Kidney epithelial cell (primary cell): ENCODE results near the gene KIF5A. TPM values are rescaled to one million over a fixed set of nuclear protein-coding genes. Genes with fewer than 3 reads are reported as not detected.
"Not testable (repeated sequence)": the region's sequence is repeated elsewhere in the genome, so short reads cannot be mapped to it uniquely, and the experiment has no call there.

Experiments
- DNase-seq: peaks from one replicate; pipeline ENCODE4 v3.0.0-alpha.2; 2010; ENCODE audit warnings: low read depth
- H3K27me3 ChIP-seq: 2 replicates; pipeline ENCODE4 v1.6.0; 2011; ENCODE audit warnings: low read length; ENCODE audit not compliant: control insufficient read depth, insufficient read depth
- H3K36me3 ChIP-seq: 2 replicates; pipeline ENCODE4 v1.5.1; 2011; ENCODE audit warnings: low read length; ENCODE audit not compliant: control insufficient read depth, insufficient read depth
- H3K4me3 ChIP-seq: 2 replicates; pipeline ENCODE4 v1.5.1; 2011; ENCODE audit warnings: low read depth, mild to moderate bottlenecking, control low read depth, low read length
- total RNA-seq: library from RNA; depleted of rRNA; stranded (reverse); fragments of >200 nt; gene quantifications from 2 replicates; pipeline ENCODE4 v1.2.3, GENCODE V29; 2015
- TF ChIP-seq, protein P1 (sequence below): IDR thresholded peaks from 2 replicates; pipeline ENCODE4 v1.5.1; 2011; ENCODE audit warnings: mild to moderate bottlenecking, moderate library complexity, low read length, control low read depth, inconsistent platforms; ENCODE audit not compliant: insufficient read depth, poor library complexity, severe bottlenecking

The KIF5A gene
- total RNA-seq, 1 donor from 2014 or later, result 1.9 TPM

DNA sequence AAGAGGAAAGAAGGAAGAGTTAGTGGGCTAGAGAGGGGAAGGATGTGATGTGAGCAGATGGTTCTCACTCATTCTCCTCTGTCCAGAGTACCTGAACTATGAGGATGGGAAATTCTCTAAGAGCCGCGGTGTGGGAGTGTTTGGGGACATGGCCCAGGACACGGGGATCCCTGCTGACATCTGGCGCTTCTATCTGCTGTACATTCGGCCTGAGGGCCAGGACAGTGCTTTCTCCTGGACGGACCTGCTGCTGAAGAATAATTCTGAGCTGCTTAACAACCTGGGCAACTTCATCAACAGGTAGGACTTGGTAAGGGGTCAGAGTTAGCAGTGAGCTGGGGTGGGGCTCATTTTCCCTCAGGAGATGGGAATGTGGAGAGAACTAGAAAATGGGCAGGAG is 37.2 kb upstream of the KIF5A start:
- Histone ChIP-seq H3K27me3 (no peaks in the 10 kb centered on the region), H3K4me3 (no peak overlapping the region), H3K36me3 (peaks cover 3% of the 10 kb centered on the region)
- TF ChIP-seq, protein P1, sequence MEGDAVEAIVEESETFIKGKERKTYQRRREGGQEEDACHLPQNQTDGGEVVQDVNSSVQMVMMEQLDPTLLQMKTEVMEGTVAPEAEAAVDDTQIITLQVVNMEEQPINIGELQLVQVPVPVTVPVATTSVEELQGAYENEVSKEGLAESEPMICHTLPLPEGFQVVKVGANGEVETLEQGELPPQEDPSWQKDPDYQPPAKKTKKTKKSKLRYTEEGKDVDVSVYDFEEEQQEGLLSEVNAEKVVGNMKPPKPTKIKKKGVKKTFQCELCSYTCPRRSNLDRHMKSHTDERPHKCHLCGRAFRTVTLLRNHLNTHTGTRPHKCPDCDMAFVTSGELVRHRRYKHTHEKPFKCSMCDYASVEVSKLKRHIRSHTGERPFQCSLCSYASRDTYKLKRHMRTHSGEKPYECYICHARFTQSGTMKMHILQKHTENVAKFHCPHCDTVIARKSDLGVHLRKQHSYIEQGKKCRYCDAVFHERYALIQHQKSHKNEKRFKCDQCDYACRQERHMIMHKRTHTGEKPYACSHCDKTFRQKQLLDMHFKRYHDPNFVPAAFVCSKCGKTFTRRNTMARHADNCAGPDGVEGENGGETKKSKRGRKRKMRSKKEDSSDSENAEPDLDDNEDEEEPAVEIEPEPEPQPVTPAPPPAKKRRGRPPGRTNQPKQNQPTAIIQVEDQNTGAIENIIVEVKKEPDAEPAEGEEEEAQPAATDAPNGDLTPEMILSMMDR, result no peak
- no peak for DNase-seq

DNA sequence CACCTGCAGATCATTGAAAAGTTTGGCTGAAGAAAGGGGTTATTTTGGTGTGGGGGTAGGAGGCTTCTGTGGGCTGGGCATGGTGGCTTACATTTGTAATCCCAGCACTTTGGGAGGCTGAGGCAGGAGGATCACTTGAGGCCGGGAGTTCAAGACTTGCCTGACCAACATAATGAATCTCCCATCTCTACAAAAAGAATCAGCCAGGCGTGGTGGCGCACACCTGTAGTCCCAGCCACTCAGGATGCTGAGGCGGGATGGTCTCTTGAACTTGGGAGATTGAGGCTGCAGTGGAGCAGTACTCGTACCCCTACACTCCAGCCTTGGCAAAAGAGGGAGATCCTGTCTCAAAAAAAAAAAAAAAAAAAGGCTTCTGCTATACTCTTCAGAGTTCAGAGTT is 36.6 kb upstream of the KIF5A start:
- H3K4me3 ChIP-seq, result no peak overlapping the region
- H3K36me3 ChIP-seq, result peaks cover 3% of the 10 kb centered on the region
- TF ChIP-seq, protein P1, result no peak
- H3K27me3 ChIP-seq, result no peaks in the 10 kb centered on the region
- DNase-seq, result no peak

DNA sequence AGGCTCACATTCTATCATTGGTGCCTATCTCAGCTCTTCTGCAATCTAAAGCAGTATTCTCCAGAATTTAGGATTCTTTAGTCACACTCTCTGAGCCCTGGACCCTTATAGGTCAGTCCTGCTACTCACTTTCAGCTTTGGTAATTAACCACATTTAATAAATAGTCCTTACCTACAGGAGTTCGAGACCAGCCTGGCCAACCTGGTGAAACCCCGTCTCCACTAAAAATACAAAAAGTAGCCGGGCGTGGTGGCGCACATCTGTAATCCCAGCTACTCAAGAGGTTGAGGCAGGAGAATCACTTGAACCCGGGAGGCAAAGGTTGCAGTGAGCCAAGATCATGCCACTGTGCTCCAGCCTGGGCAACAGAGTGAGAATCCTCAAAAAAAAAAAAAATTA is 36.2 kb upstream of the KIF5A start:
- H3K4me3 ChIP-seq, H3K36me3 ChIP-seq, H3K27me3 ChIP-seq, DNase-seq: not testable (repeated sequence)

DNA sequence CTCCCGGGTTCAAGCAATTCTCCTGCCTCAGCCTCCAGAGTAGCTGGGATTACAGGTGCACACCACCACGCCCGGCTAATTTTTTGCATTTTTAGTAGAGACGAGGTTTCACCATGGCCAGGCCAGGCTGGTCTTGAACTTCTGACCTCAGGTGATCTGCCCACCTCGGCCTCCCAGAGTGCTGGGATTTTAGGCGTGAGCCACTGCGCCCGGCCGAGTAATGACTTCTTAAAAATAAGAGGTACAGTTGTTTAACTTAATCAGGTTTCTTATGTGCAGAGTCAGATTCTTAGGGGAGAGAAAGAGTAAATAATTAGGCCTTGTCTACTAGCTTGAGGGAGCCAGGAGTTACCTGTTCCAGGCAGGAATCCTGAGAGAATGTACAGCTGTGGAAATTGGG is 35.6 kb upstream of the KIF5A start:
- DNase-seq, H3K36me3 ChIP-seq, H3K4me3 ChIP-seq, H3K27me3 ChIP-seq: not testable (repeated sequence)

DNA sequence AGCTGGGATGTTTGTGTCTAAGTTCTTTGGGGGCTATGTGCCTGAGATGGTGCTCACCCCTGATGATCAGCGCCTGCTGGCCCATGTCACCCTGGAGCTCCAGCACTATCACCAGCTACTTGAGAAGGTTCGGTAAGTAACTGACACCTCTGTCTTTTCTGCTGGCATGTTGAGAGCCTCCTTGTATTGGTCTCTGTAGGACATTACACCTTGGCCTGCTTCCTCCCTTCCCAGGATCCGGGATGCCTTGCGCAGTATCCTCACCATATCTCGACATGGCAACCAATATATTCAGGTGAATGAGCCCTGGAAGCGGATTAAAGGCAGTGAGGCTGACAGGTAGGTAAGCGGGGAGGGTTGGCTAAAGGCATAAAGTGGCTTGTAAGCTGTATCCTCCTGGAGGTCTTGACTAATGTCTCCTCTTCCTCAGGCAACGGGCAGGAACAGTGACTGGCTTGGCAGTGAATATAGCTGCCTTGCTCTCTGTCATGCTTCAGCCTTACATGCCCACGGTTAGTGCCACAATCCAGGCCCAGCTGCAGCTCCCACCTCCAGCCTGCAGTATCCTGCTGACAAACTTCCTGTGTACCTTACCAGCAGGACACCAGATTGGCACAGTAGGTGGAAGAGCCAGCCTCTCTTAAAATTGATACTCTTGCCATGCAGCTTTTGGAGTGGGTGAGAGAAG is 35.0 kb upstream of the KIF5A start:
- Histone ChIP-seq H3K4me3 (no peak overlapping the region), H3K27me3 (no peaks in the 10 kb centered on the region), H3K36me3 (peaks cover 3% of the 10 kb centered on the region)
- DNase-seq, result no peak
- TF ChIP-seq, protein P1, result no peak

DNA sequence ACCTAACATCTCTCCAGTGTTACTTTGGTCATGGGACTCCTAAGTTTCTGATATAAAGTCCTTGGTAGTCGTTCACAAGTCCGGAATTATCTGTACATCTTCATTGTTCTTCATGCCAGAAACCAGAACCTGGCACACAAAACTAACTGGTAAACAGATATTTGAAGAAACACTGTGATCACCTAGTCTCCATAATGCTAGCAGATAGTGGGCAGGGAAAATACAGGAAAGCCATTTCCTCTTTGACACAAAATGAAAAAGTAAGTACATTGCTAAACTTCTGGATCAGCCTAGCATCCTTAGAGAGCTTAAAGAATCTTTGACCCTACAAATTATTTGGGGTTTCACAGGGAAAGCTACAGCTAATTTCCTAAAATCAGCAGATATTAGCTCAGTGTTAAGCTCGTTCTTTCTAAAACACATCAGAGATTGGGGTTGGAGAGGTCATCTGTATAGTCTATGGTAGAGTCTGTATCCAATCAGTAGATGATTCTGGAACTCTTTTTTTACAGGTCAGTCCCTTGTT is 34.4 kb upstream of the KIF5A start:
- H3K27me3 ChIP-seq, result no peaks in the 10 kb centered on the region
- peaks cover 3% of the 10 kb centered on the region for H3K36me3 ChIP-seq
- no peak overlapping the region for H3K4me3 ChIP-seq
- no peak for DNase-seq
- TF ChIP-seq, protein P1, result no peak

DNA sequence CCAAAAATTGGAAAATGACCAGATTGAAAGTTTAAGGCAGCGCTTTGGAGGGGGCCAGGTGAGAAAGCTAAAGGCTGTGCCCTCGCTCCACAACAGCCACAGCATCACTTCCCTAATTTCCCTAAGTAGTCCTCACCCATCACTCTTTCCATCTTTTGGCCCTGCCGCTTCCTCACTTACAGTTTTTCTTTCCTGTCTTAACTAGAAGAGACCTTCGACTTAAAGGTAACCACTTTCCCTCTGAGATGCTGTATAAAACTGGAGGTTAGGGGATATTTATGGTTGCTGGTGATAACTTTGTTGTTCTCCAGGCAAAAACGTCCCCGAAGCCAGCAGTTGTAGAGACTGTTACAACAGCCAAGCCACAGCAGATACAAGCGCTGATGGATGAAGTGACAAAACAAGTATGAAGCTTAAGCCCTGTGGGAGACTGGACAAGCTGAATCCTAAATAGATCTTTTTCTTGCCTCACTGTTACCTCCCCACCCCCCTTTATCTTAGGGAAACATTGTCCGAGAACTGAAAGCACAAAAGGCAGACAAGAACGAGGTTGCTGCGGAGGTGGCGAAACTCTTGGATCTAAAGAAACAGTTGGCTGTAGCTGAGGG is 33.8 kb upstream of the KIF5A start:
- Histone ChIP-seq H3K36me3 (peaks cover 3% of the 10 kb centered on the region), H3K4me3 (no peak overlapping the region), H3K27me3 (no peaks in the 10 kb centered on the region)
- DNase-seq, result no peak
- TF ChIP-seq, protein P1, result no peak
